Right lobe of liver (tissue), 4 donors: Measurements from ENCODE around the gene GATB.

ENCODE experiments used
- POLR2A ChIP-seq: fragments of 450-650 bp; IDR thresholded peaks from one replicate; pipeline ENCODE4 v1.6.1; 2017; ENCODE audit warnings: antibody characterized with exemption, mild to moderate bottlenecking
- TF ChIP-seq, protein P1 (sequence below), 4 donors: fragments of 200-600 bp in 3 of 4; fragments of 450-650 bp in 1 of 4; IDR thresholded peaks; one replicate each; pipeline versions ENCODE4 v1.5.1 to v1.8.0; 2016 to 2022; ENCODE audit warnings: antibody characterized with exemption in 4 of 4, mild to moderate bottlenecking in 2 of 4
- donor health status: DM: no; HTN: no; CAD: no.
- donor health status: DM: no; HTN: no; CAD: no.
- donor health status: DM: no; HTN: yes; CAD: no.

DNA sequence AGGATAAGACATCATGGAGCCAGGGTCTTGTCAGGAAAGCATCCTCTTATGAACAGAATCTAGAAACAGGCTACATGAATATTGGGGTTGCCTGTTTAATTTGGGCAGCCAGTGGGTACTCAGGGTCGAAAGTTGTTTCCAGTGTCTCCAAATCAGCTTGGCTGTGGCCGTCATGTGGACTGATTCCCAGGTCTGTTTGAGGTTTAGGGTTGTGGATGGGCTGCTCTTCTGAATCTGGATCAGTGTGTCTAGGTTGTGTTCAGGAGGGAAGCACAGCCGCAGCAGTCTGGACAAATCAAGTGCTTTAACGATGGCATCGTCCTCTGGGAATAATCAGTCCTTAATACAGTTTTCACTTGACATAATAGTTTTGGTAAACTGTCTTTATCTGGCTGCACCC, 94.3 kb downstream of the GATB start:
- TF ChIP-seq, protein P1, sequence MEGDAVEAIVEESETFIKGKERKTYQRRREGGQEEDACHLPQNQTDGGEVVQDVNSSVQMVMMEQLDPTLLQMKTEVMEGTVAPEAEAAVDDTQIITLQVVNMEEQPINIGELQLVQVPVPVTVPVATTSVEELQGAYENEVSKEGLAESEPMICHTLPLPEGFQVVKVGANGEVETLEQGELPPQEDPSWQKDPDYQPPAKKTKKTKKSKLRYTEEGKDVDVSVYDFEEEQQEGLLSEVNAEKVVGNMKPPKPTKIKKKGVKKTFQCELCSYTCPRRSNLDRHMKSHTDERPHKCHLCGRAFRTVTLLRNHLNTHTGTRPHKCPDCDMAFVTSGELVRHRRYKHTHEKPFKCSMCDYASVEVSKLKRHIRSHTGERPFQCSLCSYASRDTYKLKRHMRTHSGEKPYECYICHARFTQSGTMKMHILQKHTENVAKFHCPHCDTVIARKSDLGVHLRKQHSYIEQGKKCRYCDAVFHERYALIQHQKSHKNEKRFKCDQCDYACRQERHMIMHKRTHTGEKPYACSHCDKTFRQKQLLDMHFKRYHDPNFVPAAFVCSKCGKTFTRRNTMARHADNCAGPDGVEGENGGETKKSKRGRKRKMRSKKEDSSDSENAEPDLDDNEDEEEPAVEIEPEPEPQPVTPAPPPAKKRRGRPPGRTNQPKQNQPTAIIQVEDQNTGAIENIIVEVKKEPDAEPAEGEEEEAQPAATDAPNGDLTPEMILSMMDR (IDR thresholded peaks at IDR 0.05): no peak
- TF ChIP-seq POLR2A: no peak
